Measurements from ENCODE around the gene ATP11B. TPM values are rescaled to one million over a fixed set of nuclear protein-coding genes. Genes with fewer than 3 reads are reported as not detected.

Gene ATP11B
- polyA plus RNA-seq, 3 donors = 11.1 to 25.1 (median 13.5) TPM

- peaks cover 5 to 12% of the 10 kb centered on the region in 2 donors for H3K36me3 Mint-ChIP-seq
- intact Hi-C loops (cut with micrococcal nuclease) = no loop called here
- Histone ChIP-seq H3K9me3 (replicated peaks in 1 of 2; ENCODE audit: control insufficient read depth in 1 of 2, insufficient read depth in 1 of 2, low read length in 2 of 2) (no peaks in the 10 kb centered on the region), H3K36me3 (replicated peaks in 1 of 2; ENCODE audit: control insufficient read depth in 1 of 2, insufficient read depth in 2 of 2, low read length in 2 of 2) (peaks cover 5 to 9% of the 10 kb centered on the region in 2 donors), H2AFZ (ENCODE audit: insufficient read depth, low read depth, low read length, poor library complexity, severe bottlenecking) (no peak overlapping the region), H4K20me1 (ENCODE audit: insufficient read depth, low read length) (peaks cover 99% of the 10 kb centered on the region), H3K27me3 (ENCODE audit: control insufficient read depth in 2 of 2, insufficient read depth in 2 of 2, low read length in 2 of 2) (no peaks in the 10 kb centered on the region), H3K4me1 (ENCODE audit: control insufficient read depth in 1 of 2, insufficient read depth in 2 of 2, low read length in 2 of 2) (no peaks in the 10 kb centered on the region), H3K4me3 (replicated peaks in 1 of 3; ENCODE audit: low read depth in 2 of 3, low read length in 3 of 3) (no peak overlapping the region), H3K79me2 (ENCODE audit: insufficient read depth, low read length) (peaks cover 100% of the 10 kb centered on the region), H3K27ac (ENCODE audit: low read depth in 1 of 2, low read length in 2 of 2) (no peak overlapping the region), H3K4me2 (replicated peaks; ENCODE audit: extremely low read depth, low read length, poor library complexity, severe bottlenecking) (no peak overlapping the region), H3K9ac (ENCODE audit: insufficient read depth, low read length, poor library complexity, severe bottlenecking) (no peak overlapping the region)
- H3K27ac Mint-ChIP-seq = no peak overlapping the region
- no peak for DNase-seq
- H3K27me3 Mint-ChIP-seq (ENCODE audit: low read depth in 3 of 3) = peaks cover 0 to 2% (median 0%) of the 10 kb centered on the region in 3 donors
- no peaks in the 10 kb centered on the region for H3K9me3 Mint-ChIP-seq
- H3K4me1 Mint-ChIP-seq = peaks cover 8% of the 10 kb centered on the region
- no CpG with 5 or more reads among the region's 3 CpGs for WGBS (ENCODE audit: insufficient coverage)
- no peak overlapping the region for H3K4me3 Mint-ChIP-seq
- no peak for TF ChIP-seq CTCF (IDR thresholded peaks at IDR 0.05)
Observed at GRCh38 chr3:182810574-182811268, 17.4 kb downstream of the ATP11B start.

GRCh38 chr3:182811269-182811596, 17.9 kb downstream of the ATP11B start:
- intact Hi-C loops (cut with micrococcal nuclease) = no loop called here
- no peak for DNase-seq
- no CpG with 5 or more reads among the region's 1 CpG for WGBS (ENCODE audit: insufficient coverage)
- Histone ChIP-seq H2AFZ (ENCODE audit: insufficient read depth, low read depth, low read length, poor library complexity, severe bottlenecking) (no peak overlapping the region), H3K79me2 (ENCODE audit: insufficient read depth, low read length) (peaks cover 100% of the 10 kb centered on the region), H3K27me3 (ENCODE audit: control insufficient read depth in 2 of 2, insufficient read depth in 2 of 2, low read length in 2 of 2) (no peaks in the 10 kb centered on the region), H3K27ac (ENCODE audit: low read depth in 1 of 2, low read length in 2 of 2) (no peak overlapping the region), H3K4me3 (replicated peaks in 1 of 3; ENCODE audit: low read depth in 2 of 3, low read length in 3 of 3) (no peak overlapping the region), H3K9ac (ENCODE audit: insufficient read depth, low read length, poor library complexity, severe bottlenecking) (no peak overlapping the region), H3K36me3 (replicated peaks in 1 of 2; ENCODE audit: control insufficient read depth in 1 of 2, insufficient read depth in 2 of 2, low read length in 2 of 2) (peaks cover 5 to 9% of the 10 kb centered on the region in 2 donors), H4K20me1 (ENCODE audit: insufficient read depth, low read length) (peaks cover 99% of the 10 kb centered on the region), H3K9me3 (replicated peaks in 1 of 2; ENCODE audit: control insufficient read depth in 1 of 2, insufficient read depth in 1 of 2, low read length in 2 of 2) (no peaks in the 10 kb centered on the region), H3K4me2 (replicated peaks; ENCODE audit: extremely low read depth, low read length, poor library complexity, severe bottlenecking) (no peak overlapping the region), H3K4me1 (ENCODE audit: control insufficient read depth in 1 of 2, insufficient read depth in 2 of 2, low read length in 2 of 2) (no peaks in the 10 kb centered on the region)
- Mint-ChIP-seq H3K27me3 (ENCODE audit: low read depth in 3 of 3) (peaks cover 0 to 2% (median 0%) of the 10 kb centered on the region in 3 donors), H3K4me1 (peaks cover 13% of the 10 kb centered on the region), H3K4me3 (no peak overlapping the region), H3K36me3 (peaks cover 5 to 12% of the 10 kb centered on the region in 2 donors), H3K27ac (no peak overlapping the region), H3K9me3 (no peaks in the 10 kb centered on the region)
- TF ChIP-seq CTCF (IDR thresholded peaks at IDR 0.05) = no peak
